ENCODE results near the gene GALNT6.

DNA sequence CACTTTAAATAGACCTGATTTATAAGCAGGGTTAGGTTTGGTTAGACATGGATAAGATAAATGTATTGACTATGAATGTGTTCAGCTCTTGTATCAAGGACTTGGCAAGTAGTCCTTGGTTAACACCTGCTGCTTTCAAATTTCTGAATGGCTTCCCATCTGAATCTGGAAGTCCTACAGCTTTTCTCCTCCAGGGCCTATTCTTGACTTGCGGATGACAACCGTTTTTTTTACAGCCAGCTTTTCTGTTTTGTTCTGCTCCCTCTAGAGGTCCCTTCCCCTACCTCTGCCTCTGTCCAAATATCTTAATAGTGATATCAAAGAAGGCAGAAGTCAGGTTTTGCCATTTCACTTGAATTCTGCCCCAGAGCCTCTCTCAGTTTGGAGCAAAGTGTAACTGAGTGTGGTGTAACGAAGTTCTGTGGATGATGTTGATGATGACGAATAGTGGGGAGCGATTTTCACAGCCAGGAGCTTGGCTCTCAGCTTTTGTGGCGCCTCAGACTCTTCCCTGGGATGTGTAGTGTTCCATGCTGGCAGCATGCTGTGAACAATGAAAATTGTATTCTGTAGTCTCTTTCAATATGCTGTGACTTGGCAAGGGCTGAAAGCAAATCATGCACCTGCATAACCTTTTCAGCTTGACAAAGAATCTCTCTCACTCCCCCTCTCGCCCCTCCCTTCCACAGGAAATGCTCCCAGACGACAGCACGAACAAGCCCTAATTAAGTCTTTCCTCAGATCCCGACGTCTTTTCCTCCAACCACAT, 28.4 kb upstream of the GALNT6 start:
- TF ChIP-seq, protein P1, sequence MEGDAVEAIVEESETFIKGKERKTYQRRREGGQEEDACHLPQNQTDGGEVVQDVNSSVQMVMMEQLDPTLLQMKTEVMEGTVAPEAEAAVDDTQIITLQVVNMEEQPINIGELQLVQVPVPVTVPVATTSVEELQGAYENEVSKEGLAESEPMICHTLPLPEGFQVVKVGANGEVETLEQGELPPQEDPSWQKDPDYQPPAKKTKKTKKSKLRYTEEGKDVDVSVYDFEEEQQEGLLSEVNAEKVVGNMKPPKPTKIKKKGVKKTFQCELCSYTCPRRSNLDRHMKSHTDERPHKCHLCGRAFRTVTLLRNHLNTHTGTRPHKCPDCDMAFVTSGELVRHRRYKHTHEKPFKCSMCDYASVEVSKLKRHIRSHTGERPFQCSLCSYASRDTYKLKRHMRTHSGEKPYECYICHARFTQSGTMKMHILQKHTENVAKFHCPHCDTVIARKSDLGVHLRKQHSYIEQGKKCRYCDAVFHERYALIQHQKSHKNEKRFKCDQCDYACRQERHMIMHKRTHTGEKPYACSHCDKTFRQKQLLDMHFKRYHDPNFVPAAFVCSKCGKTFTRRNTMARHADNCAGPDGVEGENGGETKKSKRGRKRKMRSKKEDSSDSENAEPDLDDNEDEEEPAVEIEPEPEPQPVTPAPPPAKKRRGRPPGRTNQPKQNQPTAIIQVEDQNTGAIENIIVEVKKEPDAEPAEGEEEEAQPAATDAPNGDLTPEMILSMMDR (IDR thresholded peaks at IDR 0.05), result peak in 1 of 3 experiments; percentile 10
- TF ChIP-seq POLR2A (IDR thresholded peaks at IDR 0.05), result no peak

Data from testis (tissue), 2 donors.